Measurements from ENCODE around the gene CDC73. TPM values are rescaled to one million over a fixed set of nuclear protein-coding genes. Genes with fewer than 3 reads are reported as not detected.

CDC73 gene
- total RNA-seq, 1 experiment from 2014 or later = 63.2 TPM

GRCh38 chr1:193144999-193145398 is 23.2 kb downstream of the CDC73 start:
- no peak overlapping the region for H3K4me2 ChIP-seq (ENCODE audit: low read length)
- no peaks in the 10 kb centered on the region for H3K4me1 ChIP-seq (ENCODE audit: control insufficient read depth in 1 of 2, insufficient read depth in 2 of 2, low read length in 2 of 2)
- H3K9me3 ChIP-seq (ENCODE audit: control insufficient read depth in 1 of 2, insufficient read depth in 1 of 2, low read depth in 1 of 2, low read length in 2 of 2) = no peaks in the 10 kb centered on the region
- no peak for ATAC-seq
- BruUV-seq (replicated peaks) = no TSS peak
- RAD21 ChIA-PET (ENCODE audit: low non-redundant PET in 1 of 2, low total read pairs in 2 of 2, uncharacterized antibody in 2 of 2, unreplicated experiment in 2 of 2) = no interaction called here
- intact Hi-C loops (cut with micrococcal nuclease) = loop anchor here (5.0 kb wide), 1 partner anchor 1152 kb away; no protein-coding TSS in a partner anchor
- H3K9ac ChIP-seq (ENCODE audit: low read length) = no peak overlapping the region
- H3K9me2 ChIP-seq (ENCODE audit: insufficient read depth) = no peaks in the 10 kb centered on the region
- H3K36me3 ChIP-seq (ENCODE audit: control insufficient read depth in 1 of 2, insufficient read depth in 2 of 2, low read length in 2 of 2) = peaks cover 27 to 28% of the 10 kb centered on the region in 2 experiments
- no peak overlapping the region for H3K27ac ChIP-seq (ENCODE audit: low read depth, low read length)
- TF ChIP-seq POLR2A (IDR thresholded peaks at IDR 0.05; ENCODE audit: borderline replicate concordance, extremely low read depth, insufficient read depth, insufficient read length) (no peak), SP1 (IDR thresholded peaks at IDR 0.05; ENCODE audit: low read depth) (no peak), RAD21 (IDR thresholded peaks at IDR 0.05; ENCODE audit: low read depth) (no peak), SRF (IDR thresholded peaks at IDR 0.05; ENCODE audit: low read depth) (no peak), EGR1 (IDR thresholded peaks at IDR 0.05; ENCODE audit: low read depth) (no peak), ELF1 (IDR thresholded peaks at IDR 0.05; ENCODE audit: borderline replicate concordance, low read depth) (no peak), EZH2 (IDR thresholded peaks at IDR 0.05) (no peak), TCF7L2 (IDR thresholded peaks at IDR 0.05; ENCODE audit: borderline replicate concordance, extremely low read depth, insufficient read depth, insufficient read length) (no peak), POLR2AphosphoS5 (IDR thresholded peaks at IDR 0.05; ENCODE audit: low read depth, low read length) (no peak)
- TF ChIP-seq, protein P1, sequence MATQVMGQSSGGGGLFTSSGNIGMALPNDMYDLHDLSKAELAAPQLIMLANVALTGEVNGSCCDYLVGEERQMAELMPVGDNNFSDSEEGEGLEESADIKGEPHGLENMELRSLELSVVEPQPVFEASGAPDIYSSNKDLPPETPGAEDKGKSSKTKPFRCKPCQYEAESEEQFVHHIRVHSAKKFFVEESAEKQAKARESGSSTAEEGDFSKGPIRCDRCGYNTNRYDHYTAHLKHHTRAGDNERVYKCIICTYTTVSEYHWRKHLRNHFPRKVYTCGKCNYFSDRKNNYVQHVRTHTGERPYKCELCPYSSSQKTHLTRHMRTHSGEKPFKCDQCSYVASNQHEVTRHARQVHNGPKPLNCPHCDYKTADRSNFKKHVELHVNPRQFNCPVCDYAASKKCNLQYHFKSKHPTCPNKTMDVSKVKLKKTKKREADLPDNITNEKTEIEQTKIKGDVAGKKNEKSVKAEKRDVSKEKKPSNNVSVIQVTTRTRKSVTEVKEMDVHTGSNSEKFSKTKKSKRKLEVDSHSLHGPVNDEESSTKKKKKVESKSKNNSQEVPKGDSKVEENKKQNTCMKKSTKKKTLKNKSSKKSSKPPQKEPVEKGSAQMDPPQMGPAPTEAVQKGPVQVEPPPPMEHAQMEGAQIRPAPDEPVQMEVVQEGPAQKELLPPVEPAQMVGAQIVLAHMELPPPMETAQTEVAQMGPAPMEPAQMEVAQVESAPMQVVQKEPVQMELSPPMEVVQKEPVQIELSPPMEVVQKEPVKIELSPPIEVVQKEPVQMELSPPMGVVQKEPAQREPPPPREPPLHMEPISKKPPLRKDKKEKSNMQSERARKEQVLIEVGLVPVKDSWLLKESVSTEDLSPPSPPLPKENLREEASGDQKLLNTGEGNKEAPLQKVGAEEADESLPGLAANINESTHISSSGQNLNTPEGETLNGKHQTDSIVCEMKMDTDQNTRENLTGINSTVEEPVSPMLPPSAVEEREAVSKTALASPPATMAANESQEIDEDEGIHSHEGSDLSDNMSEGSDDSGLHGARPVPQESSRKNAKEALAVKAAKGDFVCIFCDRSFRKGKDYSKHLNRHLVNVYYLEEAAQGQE (IDR thresholded peaks at IDR 0.05; ENCODE audit: low read depth) = no peak
- TF ChIP-seq, protein P2, sequence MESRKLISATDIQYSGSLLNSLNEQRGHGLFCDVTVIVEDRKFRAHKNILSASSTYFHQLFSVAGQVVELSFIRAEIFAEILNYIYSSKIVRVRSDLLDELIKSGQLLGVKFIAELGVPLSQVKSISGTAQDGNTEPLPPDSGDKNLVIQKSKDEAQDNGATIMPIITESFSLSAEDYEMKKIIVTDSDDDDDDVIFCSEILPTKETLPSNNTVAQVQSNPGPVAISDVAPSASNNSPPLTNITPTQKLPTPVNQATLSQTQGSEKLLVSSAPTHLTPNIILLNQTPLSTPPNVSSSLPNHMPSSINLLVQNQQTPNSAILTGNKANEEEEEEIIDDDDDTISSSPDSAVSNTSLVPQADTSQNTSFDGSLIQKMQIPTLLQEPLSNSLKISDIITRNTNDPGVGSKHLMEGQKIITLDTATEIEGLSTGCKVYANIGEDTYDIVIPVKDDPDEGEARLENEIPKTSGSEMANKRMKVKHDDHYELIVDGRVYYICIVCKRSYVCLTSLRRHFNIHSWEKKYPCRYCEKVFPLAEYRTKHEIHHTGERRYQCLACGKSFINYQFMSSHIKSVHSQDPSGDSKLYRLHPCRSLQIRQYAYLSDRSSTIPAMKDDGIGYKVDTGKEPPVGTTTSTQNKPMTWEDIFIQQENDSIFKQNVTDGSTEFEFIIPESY (IDR thresholded peaks at IDR 0.05; ENCODE audit: extremely low read depth, insufficient replicate concordance, low read length) = no peak
- H2AFZ ChIP-seq (ENCODE audit: low read depth, low read length, poor library complexity, severe bottlenecking) = no peak overlapping the region
- H3K4me3 ChIP-seq (replicated peaks in 1 of 2; ENCODE audit: low read depth in 1 of 2, low read length in 2 of 2) = no peak overlapping the region
- CTCF ChIA-PET = interaction anchor here (0.8 kb wide), 1 partner anchor 13 kb away, joined by 3 read pairs; no protein-coding TSS in a partner anchor
- H4K20me1 ChIP-seq (ENCODE audit: insufficient read depth) = peaks cover 12% of the 10 kb centered on the region; the same call in 1 of the 2 replicates
- H3K79me2 ChIP-seq (ENCODE audit: insufficient read depth, low read length) = peaks cover 65% of the 10 kb centered on the region
- H3K27me3 ChIP-seq (ENCODE audit: insufficient read depth, low read length) = no peaks in the 10 kb centered on the region
- DNase-seq (ENCODE audit: low read depth, low spot score) = no peak
- POLR2A ChIA-PET = interaction anchor here (1.0 kb wide), 1 partner anchor 10 kb away, joined by 3 read pairs; no protein-coding TSS in a partner anchor

All from HCT116 (cell line).